A549 (cell line): ENCODE measurements around the gene CDX1.

Source experiments
- CTCF ChIP-seq: fragments of >200 bp; sonication (Bioruptor Twin); formaldehyde crosslinking; IDR thresholded peaks from 3 replicates; pipeline ENCODE4 v1.5.1; 2016
- PBX3 ChIP-seq: IDR thresholded peaks from 2 replicates; pipeline ENCODE4 v1.6.1; 2012

- TF ChIP-seq CTCF (no peak), PBX3 (no peak)
Observed at GRCh38 chr5:150142185-150142958, 24.2 kb upstream of the CDX1 start.
